Panc1 (cell line): ENCODE measurements around the gene MCF2L2. TPM values are rescaled to one million over a fixed set of nuclear protein-coding genes. Genes with fewer than 3 reads are reported as not detected.

Source experiments
- ATAC-seq: fragments of 200-7000 bp; cut with Tn5 transposase; 2 replicates; pipeline ENCODE4 v1.9.1; 2020; ENCODE audit warnings: mild to moderate bottlenecking, moderate library complexity
- BruUV-seq: library from RNA; stranded (reverse); fragments of 400-500 nt; replicated peaks from 2 replicates; lab custom pipeline; 2021; lab: Mats Ljungman, UMichigan
- CTCF ChIA-PET: fragments of 300-600 bp; sonication (Branson Sonifier 250); formaldehyde crosslinking; loops from one replicate; lab custom pipeline; 2022; ENCODE audit warnings: antibody characterized with exemption; lab: Charles Lee
- POLR2A ChIA-PET: fragments of 300-600 bp; sonication (Branson Sonifier 250); formaldehyde crosslinking; loops from one replicate; lab custom pipeline; 2022; ENCODE audit warnings: antibody characterized with exemption; lab: Charles Lee
- DNase-seq: peaks from one replicate; pipeline ENCODE4 v3.0.0-alpha.2; 2010; ENCODE audit warnings: low read depth, low spot score
- H3K27ac ChIP-seq: 2 replicates; pipeline ENCODE4 v1.5.1; 2011; ENCODE audit warnings: mild to moderate bottlenecking, low read length, inconsistent platforms
- H3K27me3 ChIP-seq: fragments of 200-500 bp; sonication (Bioruptor generic); 2 replicates; pipeline ENCODE4 v1.6.0; 2014; ENCODE audit warnings: low read length, inconsistent platforms; ENCODE audit not compliant: control insufficient read depth, insufficient read depth
- H3K36me3 ChIP-seq: fragments of 200-500 bp; sonication (Bioruptor generic); 2 replicates; pipeline ENCODE4 v1.5.1; 2014; ENCODE audit warnings: inconsistent platforms, mild to moderate bottlenecking, low read length, moderate library complexity; ENCODE audit not compliant: control insufficient read depth, insufficient read depth
- H3K4me1 ChIP-seq: 2 replicates; pipeline ENCODE4 v1.5.1; 2011; ENCODE audit warnings: inconsistent platforms, mild to moderate bottlenecking, low read length, moderate library complexity; ENCODE audit not compliant: control insufficient read depth, insufficient read depth
- H3K4me3 ChIP-seq, 2 experiments: 2 replicates each; pipeline ENCODE4 v1.5.1; 2011 to 2012; ENCODE audit warnings: low read depth in 2 of 2, low read length in 2 of 2, mild to moderate bottlenecking in 2 of 2, inconsistent platforms in 1 of 2, moderate library complexity in 1 of 2
- H3K9me3 ChIP-seq: fragments of 200-500 bp; sonication (Bioruptor generic); 2 replicates; pipeline ENCODE4 v1.5.1; 2014; ENCODE audit warnings: low read depth, mild to moderate bottlenecking, inconsistent platforms, low read length, moderate library complexity; ENCODE audit not compliant: control insufficient read depth, insufficient read depth
- CTCF ChIP-seq: fragments of 450-650 bp; IDR thresholded peaks from 2 replicates; pipeline ENCODE4 v1.5.1; 2017; ENCODE audit warnings: mild to moderate bottlenecking
- POLR2AphosphoS5 ChIP-seq: IDR thresholded peaks from 2 replicates; pipeline ENCODE4 v1.6.1; 2012; ENCODE audit warnings: mild to moderate bottlenecking, low read depth, low read length, moderate library complexity
- REST ChIP-seq, 2 experiments: IDR thresholded peaks; 2 replicates each; pipeline ENCODE4 v1.6.1; 2011 to 2012; ENCODE audit warnings: low read depth in 2 of 2, control low read depth in 1 of 2, low read length in 1 of 2, mild to moderate bottlenecking in 1 of 2, moderate library complexity in 1 of 2; ENCODE audit not compliant: insufficient read depth in 1 of 2
- SIN3A ChIP-seq: IDR thresholded peaks from 2 replicates; pipeline ENCODE4 v1.6.1; 2012; ENCODE audit warnings: low read depth, mild to moderate bottlenecking, low read length, moderate library complexity, borderline replicate concordance; ENCODE audit not compliant: insufficient read depth
- TCF7L2 ChIP-seq: IDR thresholded peaks from 2 replicates; pipeline ENCODE4 v1.6.1; 2011; ENCODE audit warnings: mild to moderate bottlenecking, low read depth, low read length, inconsistent platforms
- in situ Hi-C: cut with HindIII; loops from 2 replicates; pipeline ENCODE4 v1.10.0; 2016; ENCODE audit warnings: low sequenced_read_pairs, low pct_unique_long_range_greater_than_20kb
- intact Hi-C: fragments of 100-400 bp; cut with micrococcal nuclease; formaldehyde crosslinking; loops from one replicate; pipeline ENCODE4 v1.10.0; 2022; ENCODE audit not compliant: unreplicated experiment
- total RNA-seq: library from RNA; stranded (reverse); gene quantifications from one replicate; pipeline ENCODE4 v1.2.1, GENCODE V29; 2021; ENCODE audit not compliant: unreplicated experiment

The MCF2L2 gene
- total RNA-seq, 1 experiment from 2014 or later = 1.0 TPM

- Histone ChIP-seq H3K27me3 (no peaks in the 10 kb centered on the region), H3K27ac (no peak overlapping the region), H3K4me1 (peaks cover 13% of the 10 kb centered on the region), H3K9me3 (peaks cover 6% of the 10 kb centered on the region; the same call in 1 of the 2 replicates), H3K4me3 (no peak overlapping the region), H3K36me3 (no peaks in the 10 kb centered on the region)
- in situ Hi-C loops = no loop called here
- ATAC-seq (no peak), DNase-seq (no peak)
- BruUV-seq = no TSS peak
- ChIA-PET CTCF (no interaction called here), POLR2A (no interaction called here)
- intact Hi-C loops = no loop called here
- TF ChIP-seq REST (IDR thresholded peaks at IDR 0.05; ENCODE audit: insufficient read depth in 1 of 2, low read depth in 2 of 2, low read length in 1 of 2) (no peak), CTCF (no peak), SIN3A (no peak), TCF7L2 (no peak), POLR2AphosphoS5 (no peak)
These were observed 230.7 kb downstream of the MCF2L2 start for GRCh38 chr3:183197734-183198133.

GRCh38 chr3:183195266-183195665 lies 233.2 kb downstream of the MCF2L2 start:
- in situ Hi-C loops = no loop called here
- peaks cover 15% of the 10 kb centered on the region for H3K4me1 ChIP-seq
- intact Hi-C loops = no loop called here
- no peak overlapping the region for H3K4me3 ChIP-seq
- H3K27me3 ChIP-seq = no peaks in the 10 kb centered on the region
- ChIA-PET CTCF (interaction anchor here (0.5 kb wide), 1 partner anchor 169 kb away, joined by 4 read pairs; no protein-coding TSS in a partner anchor), POLR2A (no interaction called here)
- no TSS peak for BruUV-seq
- H3K9me3 ChIP-seq = no peaks in the 10 kb centered on the region
- H3K27ac ChIP-seq = no peak overlapping the region
- ATAC-seq = no peak
- no peaks in the 10 kb centered on the region for H3K36me3 ChIP-seq
- no peak for DNase-seq
- TF ChIP-seq POLR2AphosphoS5 (no peak), REST (IDR thresholded peaks at IDR 0.05; ENCODE audit: insufficient read depth in 1 of 2, low read depth in 2 of 2, low read length in 1 of 2) (no peak)
